Erythroblast (primary cell): ENCODE measurements around the gene TMEM266.

Source experiments
- GATA1 ChIP-seq: IDR thresholded peaks from 2 replicates; pipeline ENCODE4 v1.6.1; 2011; ENCODE audit warnings: low read depth, mild to moderate bottlenecking, control low read depth, low read length, moderate library complexity
- POLR2A ChIP-seq: IDR thresholded peaks from 2 replicates; pipeline ENCODE4 v1.6.1; 2011; ENCODE audit warnings: mild to moderate bottlenecking, low read length

GRCh38 chr15:76147906-76148570 lies 88.3 kb downstream of the TMEM266 start:
- no peak for TF ChIP-seq POLR2A
- no peak for TF ChIP-seq GATA1
